ENCODE results near the gene PCBP3.

PCBP3 gene

DNA sequence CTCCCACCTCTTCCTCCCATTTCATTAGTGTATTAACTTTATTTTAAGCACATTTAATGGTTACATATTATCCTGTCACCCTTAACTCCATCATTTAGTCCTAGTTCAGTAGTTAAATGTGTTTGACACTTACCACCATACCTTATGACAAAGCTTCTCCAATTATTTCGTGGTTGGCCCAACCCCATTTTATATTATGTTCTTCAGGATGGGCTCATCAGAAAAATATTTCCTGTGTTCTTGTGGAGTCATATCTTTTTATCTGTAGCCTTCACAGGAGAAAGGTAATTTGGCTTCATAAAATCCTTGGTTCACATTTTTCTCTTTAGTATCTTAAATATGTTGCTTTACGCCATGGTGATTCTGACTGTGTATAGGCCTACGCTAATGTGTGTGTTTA, 195.7 kb downstream of the PCBP3 start:
- Histone ChIP-seq H3K4me3 (ENCODE audit: low read depth, low read length) (no peak overlapping the region), H3K27ac (no peak overlapping the region), H3K36me3 (no peaks in the 10 kb centered on the region), H3K27me3 (ENCODE audit: insufficient read depth, low read depth, severe bottlenecking) (no peaks in the 10 kb centered on the region), H3K9me3 (ENCODE audit: severe bottlenecking) (peaks cover 3% of the 10 kb centered on the region)
- DNase-seq: no peak
- TF ChIP-seq, protein P1, sequence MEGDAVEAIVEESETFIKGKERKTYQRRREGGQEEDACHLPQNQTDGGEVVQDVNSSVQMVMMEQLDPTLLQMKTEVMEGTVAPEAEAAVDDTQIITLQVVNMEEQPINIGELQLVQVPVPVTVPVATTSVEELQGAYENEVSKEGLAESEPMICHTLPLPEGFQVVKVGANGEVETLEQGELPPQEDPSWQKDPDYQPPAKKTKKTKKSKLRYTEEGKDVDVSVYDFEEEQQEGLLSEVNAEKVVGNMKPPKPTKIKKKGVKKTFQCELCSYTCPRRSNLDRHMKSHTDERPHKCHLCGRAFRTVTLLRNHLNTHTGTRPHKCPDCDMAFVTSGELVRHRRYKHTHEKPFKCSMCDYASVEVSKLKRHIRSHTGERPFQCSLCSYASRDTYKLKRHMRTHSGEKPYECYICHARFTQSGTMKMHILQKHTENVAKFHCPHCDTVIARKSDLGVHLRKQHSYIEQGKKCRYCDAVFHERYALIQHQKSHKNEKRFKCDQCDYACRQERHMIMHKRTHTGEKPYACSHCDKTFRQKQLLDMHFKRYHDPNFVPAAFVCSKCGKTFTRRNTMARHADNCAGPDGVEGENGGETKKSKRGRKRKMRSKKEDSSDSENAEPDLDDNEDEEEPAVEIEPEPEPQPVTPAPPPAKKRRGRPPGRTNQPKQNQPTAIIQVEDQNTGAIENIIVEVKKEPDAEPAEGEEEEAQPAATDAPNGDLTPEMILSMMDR (IDR thresholded peaks at IDR 0.05; ENCODE audit: low read depth, low read length): no peak

DNA sequence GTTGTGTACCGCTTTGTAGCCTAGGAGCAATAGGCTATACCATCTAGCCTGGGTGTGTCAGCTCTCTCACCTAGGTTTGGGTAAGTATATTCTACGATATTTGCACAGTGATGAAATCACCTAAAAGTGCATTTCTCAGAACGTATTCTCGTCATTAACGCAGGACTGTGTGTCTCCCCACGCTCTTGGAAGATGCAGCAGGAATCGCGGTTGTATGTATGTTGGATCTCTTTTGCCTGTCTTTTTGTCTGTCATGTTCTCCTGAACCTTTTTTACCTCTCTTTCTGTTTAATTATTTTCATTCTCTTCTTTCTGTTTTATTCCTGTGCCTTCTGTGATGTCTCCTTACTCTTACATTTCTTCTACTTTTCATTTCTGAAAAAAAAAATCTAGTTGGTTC, 197.5 kb downstream of the PCBP3 start:
- Histone ChIP-seq H3K9me3 (ENCODE audit: severe bottlenecking) (peaks cover 3% of the 10 kb centered on the region), H3K27ac (no peak overlapping the region), H3K36me3 (no peaks in the 10 kb centered on the region), H3K4me3 (ENCODE audit: low read depth, low read length) (no peak overlapping the region), H3K27me3 (ENCODE audit: insufficient read depth, low read depth, severe bottlenecking) (no peaks in the 10 kb centered on the region)
- TF ChIP-seq, protein P1 (IDR thresholded peaks at IDR 0.05; ENCODE audit: low read depth, low read length): no peak
- DNase-seq: no peak

DNA sequence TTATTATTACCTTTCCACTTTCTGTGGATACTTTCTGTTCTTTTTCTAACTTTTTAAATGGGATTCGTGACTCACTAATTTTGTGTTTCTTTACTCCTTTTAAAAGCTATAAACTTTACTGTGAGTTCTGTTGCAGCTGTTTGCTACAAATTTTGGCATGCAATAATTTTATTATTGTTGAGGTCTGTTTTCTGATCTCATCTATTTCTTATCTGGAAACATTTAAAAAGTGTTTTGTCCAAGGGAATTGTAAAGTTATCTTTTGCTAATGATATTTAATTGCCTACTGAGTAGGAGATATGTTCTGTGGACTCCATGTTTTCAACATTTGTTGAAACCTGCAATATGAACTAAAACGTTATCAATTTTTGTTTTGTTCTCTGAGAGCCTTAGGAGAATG, 199.9 kb downstream of the PCBP3 start:
- no peak for DNase-seq
- Histone ChIP-seq H3K27me3 (ENCODE audit: insufficient read depth, low read depth, severe bottlenecking) (no peaks in the 10 kb centered on the region), H3K27ac (no peak overlapping the region), H3K4me3 (ENCODE audit: low read depth, low read length) (no peak overlapping the region), H3K9me3 (ENCODE audit: severe bottlenecking) (peaks cover 3% of the 10 kb centered on the region), H3K36me3 (no peaks in the 10 kb centered on the region)
- TF ChIP-seq, protein P1 (IDR thresholded peaks at IDR 0.05; ENCODE audit: low read depth, low read length): no peak

DNA sequence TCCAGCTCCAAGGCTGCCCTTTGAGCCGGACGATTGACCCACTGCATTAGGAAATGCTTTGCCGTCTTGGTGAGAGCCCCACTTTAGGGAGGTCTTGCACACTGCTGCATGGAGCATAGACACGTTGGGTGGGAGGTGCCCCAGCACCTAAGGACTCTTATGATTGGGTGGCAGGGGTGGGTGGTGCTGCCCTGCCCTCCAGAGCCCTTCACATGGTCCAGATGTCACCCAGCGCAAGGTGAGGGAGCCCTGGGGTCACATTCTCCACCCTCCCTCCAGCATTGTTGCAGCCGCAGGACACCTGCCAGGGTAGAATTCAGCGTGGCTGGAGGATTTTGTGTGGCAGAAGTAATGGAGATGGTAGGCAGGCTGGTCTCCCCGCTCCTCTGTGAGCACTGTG, 200.7 kb downstream of the PCBP3 start:
- no peak for DNase-seq
- Histone ChIP-seq H3K4me3 (ENCODE audit: low read depth, low read length) (no peak overlapping the region), H3K27me3 (ENCODE audit: insufficient read depth, low read depth, severe bottlenecking) (no peaks in the 10 kb centered on the region), H3K9me3 (ENCODE audit: severe bottlenecking) (peaks cover 3% of the 10 kb centered on the region), H3K36me3 (no peaks in the 10 kb centered on the region), H3K27ac (no peak overlapping the region)
- TF ChIP-seq, protein P1 (IDR thresholded peaks at IDR 0.05; ENCODE audit: low read depth, low read length): no peak

DNA sequence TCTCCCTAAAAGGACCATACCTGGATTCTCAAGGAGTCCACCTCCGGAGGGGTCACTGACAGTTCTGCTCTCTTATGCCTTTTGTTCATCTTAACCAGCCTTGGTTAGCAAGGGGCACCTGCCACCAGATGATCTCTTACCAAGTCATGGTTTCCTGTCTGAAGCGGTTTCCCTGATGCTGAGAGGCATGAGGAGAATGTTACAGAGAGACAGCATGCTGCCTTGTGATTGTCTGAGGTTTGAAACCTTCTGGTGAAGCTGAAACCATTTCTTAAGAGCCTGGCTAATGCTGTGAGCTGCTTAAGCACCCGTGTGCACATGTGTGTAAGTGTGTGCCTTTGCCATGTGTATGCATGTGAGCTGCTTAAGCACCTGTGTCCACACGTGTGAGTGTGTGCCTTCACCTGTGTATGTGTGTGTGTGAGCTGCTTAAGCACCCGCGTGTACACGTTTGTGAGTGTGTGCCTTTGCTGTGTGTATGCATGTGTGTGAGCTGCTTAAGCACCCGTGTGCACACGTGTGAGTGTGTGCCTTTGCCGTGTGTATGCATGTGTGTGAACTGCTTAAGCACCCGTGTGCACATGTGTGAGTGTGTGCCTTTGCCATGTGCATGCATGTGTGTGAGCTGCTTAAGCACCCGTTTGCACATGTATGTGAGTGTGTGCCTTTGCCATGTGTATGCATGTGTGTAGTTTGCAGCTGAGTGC, 201.7 kb downstream of the PCBP3 start:
- no peak overlapping the region for H3K4me3 ChIP-seq (ENCODE audit: low read depth, low read length)
- H3K36me3 ChIP-seq: no peaks in the 10 kb centered on the region

More for the DNA sequence above, 201.7 kb downstream of the PCBP3 start:
- TF ChIP-seq, protein P1 (IDR thresholded peaks at IDR 0.05; ENCODE audit: low read depth, low read length): no peak
- H3K27me3 ChIP-seq (ENCODE audit: insufficient read depth, low read depth, severe bottlenecking): no peaks in the 10 kb centered on the region
- peak; percentile 6 for DNase-seq
- H3K9me3 ChIP-seq (ENCODE audit: severe bottlenecking): peaks cover 3% of the 10 kb centered on the region
- H3K27ac ChIP-seq: no peak overlapping the region

All from WERI-Rb-1 (cell line).